Stimulated activated CD4-positive, alpha-beta T cell treated with anti-CD3 and anti-CD28 coated beads, Interleukin-15, amount 100 ng/mL, for 1 hour (primary cell): ENCODE measurements around the gene PIK3C2B.

Experiments
- DNase-seq, 2 donors: peaks; one replicate each; pipeline ENCODE4 v3.0.0-alpha.2; 2020; ENCODE audit warnings: low read depth in 1 of 2, low spot score in 1 of 2

Gene PIK3C2B

DNA sequence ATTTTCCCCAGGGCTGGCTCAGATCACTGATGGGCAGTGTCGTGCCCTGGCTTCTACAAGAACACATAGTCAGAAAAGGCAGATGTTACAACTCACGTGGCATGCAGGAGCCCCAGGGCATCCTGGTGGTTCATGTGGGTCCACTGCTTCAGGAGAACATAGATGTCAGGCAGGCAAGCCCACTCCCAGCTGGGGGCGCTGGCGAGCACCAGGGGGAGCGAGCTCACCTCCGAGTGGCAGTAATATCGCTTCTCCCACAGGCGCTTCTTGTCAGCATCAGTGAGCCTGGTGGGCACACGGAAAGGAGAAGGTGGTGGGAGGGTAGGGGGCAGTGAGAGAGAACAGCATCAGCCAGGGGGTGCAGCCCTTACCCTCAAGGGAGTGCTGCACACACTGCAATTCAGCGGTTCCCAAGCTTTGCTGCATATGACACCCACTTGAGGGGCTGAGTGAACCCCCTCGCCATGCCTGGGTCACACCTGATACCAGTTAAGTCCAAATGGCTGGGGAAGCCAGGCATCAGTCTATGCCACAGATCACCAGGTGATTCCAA, 48.7 kb downstream of the PIK3C2B start:
- peak in 1 of 2 donors; percentile 35 for DNase-seq
